HG03565 (cell line): Measurements from ENCODE around the gene UPK3BL1.
"Not testable (repeated sequence)": the region's sequence is repeated elsewhere in the genome, so short reads cannot be mapped to it uniquely, and the experiment has no call there.

Source experiments
- ATAC-seq: cut with Tn5 transposase; IDR thresholded peaks from one replicate; pipeline ENCODE4 v1.9.1; 2021; ENCODE audit warnings: mild to moderate bottlenecking, moderate library complexity; ENCODE audit not compliant: unreplicated experiment

The UPK3BL1 gene

GRCh38 chr7:102630622-102631021 is 12.0 kb downstream of the UPK3BL1 start:
- ATAC-seq = not testable (repeated sequence)

DNA sequence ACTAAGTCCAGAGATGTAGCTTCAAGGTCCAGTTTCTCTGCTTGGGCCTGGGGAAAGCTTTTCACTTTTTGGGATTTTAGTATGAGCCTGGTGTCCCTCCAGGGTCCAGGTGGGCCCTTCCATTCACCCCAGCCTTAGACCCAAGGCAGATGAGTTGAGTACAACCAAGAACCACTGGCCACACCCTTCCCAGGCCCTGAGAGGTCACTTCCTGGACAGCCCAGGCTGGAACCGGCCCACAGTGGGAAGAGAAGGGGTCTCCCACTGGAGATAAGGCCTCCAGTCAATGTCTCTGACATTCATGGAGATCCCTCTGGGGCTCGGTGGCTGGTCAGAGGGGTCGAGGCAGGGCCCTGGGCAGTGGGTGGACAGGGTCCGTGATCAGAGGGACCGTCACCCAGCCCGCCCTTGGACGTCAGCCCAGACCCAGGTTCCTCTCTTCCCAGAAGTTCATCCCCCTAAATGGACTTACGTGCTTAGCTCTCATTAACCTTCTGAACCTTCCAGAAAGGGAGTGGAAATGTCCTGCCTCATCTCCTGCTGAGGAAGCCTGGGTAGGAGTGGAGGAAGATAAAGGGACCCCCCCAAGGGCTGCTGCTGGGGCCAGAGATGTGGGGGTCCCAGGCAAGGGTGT is 15.2 kb downstream of the UPK3BL1 start:
- not testable (repeated sequence) for ATAC-seq

- ATAC-seq = not testable (repeated sequence)
Measured at GRCh38 chr7:102618122-102618521, 24.5 kb downstream of the UPK3BL1 start.

DNA sequence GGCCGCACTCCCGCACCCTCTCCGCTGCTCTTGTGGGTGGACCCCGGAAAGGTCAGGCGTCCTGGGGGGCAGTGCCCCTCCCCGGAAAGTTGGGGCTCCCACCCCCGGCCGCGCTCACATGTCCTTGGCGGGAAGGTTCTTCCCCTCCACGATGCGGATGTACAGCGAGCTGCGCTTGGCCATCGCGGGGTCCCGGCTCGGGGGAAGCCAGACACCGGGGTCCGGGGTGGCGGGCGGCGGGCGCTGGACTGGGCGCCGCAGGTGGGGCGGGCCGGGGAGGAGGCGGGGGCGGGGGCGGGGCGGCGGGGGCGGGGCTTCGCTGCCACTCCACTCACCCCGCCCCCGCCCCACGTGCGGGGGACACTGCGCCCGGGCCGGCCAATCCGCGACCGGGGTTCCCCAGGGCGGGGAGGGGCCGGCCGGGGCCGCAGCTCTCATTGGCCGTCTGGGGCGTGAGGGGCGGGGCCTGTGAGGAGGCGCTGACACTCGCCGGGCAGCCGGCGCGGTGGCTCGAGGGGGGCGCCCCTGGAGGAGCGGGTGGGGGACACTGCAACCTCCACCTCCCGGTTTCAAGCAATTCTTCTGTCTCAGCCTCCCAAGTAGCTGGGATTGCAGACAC is 26.0 kb downstream of the UPK3BL1 start, which contains the start of gene RASA4:
Gene RASA4 (minus strand): TSS at position 250 of the 619 bp plus-strand sequence. CDS start 67 bp downstream, at position 183.
- peak; percentile 58 for ATAC-seq

GRCh38 chr7:102615930-102616329 is 26.7 kb downstream of the UPK3BL1 start:
- not testable (repeated sequence) for ATAC-seq

- not testable (repeated sequence) for ATAC-seq
Measured at GRCh38 chr7:102614873-102615272, 27.7 kb downstream of the UPK3BL1 start.

DNA sequence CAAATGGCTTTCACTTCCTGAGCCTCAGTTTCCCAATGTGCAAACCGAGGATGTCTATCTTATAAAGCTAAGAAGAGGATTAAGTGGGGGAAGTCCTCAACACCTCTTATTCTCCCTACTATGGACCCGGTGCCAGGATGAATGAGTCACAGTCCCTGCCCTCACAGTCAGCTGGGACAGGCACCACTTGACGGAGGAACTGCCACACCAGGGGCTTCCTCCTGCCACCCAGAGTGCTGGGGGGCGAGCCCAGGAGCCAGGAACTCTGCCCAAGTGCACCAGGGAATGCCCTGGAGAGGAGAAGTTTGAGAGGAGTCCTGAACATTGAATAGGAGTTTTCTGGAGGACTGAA is 28.3 kb downstream of the UPK3BL1 start:
- peak; percentile 8 for ATAC-seq

DNA sequence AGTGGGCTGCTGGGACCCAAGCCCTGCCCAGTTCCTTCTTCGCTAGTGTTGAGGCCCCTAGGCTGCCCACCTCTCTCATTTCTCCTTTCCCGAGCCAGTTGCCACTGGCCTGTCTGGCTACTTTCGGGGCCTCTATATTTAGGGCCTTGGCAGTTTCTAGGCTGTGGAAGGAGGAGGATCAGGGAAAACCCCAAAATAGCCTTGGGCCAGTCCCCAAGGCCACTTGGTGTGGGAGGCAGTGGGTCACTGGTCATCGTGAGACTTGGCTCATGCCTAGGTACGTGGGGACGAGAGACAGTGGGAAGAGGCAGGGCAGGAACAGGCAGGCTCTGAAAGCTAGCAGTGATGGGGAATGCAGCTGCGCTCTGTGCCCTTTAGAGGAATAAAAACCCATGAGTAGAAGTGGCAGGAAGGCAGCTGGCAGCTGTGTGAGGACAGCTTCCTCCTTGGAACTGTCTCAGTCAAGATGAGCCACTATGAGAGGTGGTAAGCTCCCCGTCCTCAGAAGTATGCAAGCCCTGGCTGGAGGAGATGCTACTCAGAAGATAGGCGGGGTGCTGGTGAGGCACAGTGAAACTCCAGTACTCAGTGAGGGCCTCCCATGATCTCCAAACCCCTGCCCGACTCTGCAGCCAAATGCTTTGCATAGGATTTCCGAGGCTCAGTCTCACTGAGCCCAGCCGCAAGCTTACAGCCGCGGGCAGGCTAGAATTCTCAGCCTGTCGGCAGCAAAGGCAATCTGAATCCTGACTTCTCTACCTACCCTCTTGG is 28.8 kb downstream of the UPK3BL1 start:
- peak; percentile 56 for ATAC-seq

DNA sequence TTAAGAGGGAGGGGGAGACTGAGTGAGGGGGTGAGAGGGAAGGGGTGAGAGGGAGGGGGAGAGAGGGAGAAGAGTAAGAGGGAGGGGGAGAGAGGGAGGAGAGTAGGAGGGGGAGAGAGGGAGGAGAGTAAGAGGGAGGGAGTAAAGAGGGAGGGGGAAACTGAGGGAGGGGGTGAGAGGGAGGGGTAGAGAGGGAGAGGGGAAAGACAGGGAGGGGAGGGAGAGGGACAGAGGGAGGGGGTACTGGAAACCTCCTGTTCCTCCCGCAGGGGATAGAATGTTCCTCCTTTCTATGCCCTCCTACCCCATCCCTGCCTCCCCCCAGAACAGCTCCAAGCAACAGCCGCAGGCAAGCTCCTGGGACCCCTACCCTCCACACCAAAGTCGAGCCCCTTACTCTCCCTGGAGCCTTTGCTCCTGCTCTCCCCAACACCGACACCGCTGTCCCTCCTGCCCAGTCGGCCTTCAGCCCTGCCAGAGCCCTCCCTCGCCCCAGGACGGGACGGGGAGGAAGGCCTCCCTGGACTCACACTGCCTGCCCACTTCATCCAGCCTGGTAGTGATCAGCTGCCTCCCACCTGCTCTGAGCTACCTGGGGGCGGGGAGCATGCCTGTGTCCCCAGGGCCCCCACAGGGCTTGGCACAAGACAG is 30.8 kb downstream of the UPK3BL1 start:
- not testable (repeated sequence) for ATAC-seq

DNA sequence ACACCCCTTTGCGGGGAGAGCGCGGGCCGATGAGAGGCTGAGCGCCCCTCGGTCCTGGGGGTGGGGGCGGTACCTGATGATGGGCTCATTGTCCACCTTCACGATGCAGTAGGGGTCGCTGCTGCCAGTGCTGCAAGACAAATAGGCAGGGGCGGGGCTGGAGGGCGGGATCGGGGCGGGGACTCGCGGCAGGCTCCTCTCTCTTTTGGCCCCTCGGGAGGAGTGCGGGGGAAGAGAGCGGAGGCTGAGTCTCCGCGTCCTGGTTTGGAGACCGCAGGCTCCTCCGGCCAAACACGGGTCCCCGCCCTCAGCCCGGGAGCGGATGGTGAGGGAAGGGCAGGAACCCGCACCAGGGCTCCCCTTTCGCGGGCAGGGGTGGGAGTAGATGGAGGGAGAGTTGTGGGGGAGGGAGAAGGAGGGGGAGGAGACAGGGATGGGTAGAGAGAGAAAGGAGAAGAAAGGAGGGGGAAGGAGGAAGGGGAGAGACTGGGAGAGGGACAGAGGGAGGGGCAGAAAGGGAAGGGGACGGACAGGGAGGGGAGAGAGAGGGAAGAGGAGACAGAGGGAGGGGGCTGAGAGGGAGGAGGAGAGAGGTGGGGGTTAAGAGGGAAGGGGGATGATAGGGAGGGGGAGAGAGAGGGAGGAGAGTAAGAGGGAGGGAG is 31.4 kb downstream of the UPK3BL1 start:
- not testable (repeated sequence) for ATAC-seq

DNA sequence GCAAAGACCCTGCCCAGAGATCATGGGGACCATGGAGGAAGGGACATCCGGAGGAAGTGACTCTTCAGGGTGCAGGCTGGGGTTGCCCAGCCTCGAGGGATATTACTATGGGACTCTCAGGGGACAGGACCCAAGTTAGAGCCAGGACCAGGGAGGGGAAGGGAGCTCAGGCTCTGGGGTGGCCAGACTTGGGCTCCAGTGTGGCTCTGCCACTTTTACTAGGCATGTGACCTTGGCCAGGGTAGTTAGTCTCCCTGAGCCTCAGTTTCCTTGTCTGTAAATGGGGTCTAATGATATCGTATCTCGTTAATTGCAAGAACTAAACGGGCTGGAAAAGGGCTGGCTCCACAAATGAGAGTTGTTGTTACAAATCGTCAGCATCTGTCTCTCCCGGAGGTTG is 32.1 kb downstream of the UPK3BL1 start:
- not testable (repeated sequence) for ATAC-seq

DNA sequence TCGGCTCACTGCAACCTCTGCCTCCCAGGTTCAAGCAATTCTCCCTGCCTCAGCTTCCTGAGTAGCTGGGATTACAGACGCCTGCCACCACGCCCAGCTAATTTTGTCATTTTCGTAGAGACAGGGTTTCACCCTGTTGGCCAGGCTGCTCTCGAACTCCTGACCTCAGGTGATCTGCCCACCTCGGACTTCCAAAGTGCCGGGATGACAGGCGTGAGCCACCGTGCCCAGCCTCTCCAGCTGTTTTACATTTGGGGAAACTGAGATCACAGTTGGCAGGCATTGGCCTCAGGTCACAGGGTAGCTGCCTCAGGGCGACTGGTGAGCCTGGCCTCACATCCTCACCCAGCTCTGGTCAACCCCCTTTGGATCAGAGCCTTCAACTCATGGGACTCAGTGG is 32.9 kb downstream of the UPK3BL1 start:
- ATAC-seq = not testable (repeated sequence)

DNA sequence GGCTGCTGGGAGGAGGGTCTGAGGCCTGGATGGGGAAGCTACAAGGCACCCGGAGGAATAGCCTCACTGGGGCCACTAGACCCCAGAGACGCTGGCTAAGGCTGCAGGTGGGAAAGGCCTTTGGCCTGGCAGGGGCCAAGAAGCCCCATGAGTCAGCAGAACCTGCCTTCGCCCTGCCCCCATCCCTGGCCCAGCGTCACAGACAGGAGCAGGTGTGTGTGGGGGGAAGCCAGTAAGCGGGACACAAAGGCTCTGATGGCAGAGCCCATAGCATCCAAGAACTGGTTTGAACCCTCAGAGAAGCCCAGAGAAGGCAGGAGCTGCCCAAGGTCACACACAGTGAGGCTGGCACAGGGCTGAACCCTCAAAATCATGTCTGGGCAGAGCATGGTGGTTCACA is 35.7 kb downstream of the UPK3BL1 start:
- not testable (repeated sequence) for ATAC-seq

DNA sequence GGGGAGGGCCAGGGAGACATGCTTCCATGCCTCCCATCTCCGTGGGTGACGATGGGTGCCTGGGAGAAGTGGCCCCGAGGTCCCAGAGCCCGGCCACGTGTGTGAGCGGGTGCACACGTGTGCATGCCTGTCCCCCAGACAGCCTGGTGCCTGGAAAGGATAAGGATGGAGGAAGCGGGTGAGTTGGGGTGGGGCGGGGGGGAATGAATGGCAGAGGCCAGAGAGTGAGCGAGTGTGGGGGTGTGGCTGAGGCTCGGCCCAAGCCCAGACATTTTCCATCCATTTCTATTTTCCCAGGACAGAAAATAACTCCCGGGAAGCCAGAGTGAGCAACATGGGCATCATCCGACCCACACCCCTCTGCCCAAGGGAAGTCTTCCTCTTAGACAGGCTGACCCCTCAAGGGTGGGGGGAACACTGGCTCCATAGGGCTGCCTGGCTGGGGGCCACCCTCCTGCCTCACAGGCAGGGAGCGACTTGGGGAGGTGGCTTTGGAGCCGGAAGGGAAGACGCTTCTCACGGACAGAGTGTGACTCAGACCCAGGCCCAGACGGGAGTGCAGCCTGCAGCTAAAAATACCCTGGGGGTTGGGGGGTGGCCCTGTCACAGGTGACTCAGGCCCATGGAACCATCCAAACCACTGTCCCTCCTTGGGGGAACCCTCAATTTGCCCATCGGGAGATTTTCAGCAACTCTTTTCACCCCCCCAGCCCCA is 38.0 kb downstream of the UPK3BL1 start:
- ATAC-seq = not testable (repeated sequence)

DNA sequence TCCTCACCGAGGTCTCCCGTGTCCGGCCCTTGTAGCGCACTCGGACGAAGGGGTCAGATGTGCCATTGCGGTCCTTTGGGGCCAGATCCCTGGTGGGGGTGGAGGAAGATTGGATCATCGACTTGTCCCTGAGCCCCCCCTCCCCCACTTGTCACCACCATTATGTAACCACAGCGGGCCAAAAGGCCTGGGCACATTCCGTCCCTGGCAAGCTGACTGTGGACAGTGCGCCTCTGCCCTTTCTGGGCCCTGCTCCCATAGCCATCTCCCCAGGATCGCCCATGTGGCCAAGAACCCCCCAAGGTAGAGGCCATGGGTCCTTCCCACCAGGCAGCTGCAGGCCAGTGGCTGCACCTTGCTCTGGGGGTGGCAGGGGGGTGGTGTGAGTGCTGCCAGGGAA is 40.3 kb downstream of the UPK3BL1 start:
- ATAC-seq = not testable (repeated sequence)

DNA sequence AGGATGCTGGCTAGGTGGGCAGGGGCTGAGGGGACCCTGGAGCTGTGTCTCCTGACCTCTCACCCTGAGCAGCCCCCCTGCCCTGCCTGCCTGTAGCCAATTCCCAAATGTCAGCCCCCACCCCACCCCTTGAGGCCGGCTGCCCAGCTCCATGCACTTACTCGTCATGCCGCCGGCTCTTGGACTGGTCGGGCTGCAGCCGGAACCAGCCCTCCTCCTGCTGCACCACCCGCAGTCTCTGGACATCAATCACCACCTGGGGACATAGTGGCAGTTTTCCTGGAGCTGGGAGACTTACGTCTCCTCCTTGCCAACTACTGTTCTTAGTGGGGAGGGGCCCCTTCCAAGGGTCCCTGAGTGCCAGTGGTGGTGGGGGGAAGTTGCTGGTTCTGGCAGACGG is 42.9 kb downstream of the UPK3BL1 start:
- ATAC-seq = not testable (repeated sequence)

DNA sequence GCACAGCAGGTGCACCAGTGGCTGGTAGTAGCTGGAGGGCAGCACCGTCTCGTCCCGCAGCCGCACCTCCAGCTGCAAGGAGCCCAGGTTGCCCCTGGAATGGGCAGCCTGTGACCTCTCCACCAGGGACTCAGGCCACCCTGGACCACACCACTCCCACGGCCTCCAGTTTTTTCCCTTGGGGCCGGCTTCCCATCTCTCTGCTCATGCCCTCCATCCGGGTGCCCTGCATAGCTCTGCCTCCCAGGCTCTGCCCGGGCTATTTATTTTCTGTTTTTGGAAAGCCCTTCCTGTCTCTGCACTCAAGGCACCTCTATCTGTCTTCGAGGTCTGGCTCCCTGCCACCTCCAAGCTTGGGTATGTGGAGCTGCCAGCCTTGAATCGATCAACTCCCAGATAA is 46.6 kb downstream of the UPK3BL1 start:
- ATAC-seq = not testable (repeated sequence)

DNA sequence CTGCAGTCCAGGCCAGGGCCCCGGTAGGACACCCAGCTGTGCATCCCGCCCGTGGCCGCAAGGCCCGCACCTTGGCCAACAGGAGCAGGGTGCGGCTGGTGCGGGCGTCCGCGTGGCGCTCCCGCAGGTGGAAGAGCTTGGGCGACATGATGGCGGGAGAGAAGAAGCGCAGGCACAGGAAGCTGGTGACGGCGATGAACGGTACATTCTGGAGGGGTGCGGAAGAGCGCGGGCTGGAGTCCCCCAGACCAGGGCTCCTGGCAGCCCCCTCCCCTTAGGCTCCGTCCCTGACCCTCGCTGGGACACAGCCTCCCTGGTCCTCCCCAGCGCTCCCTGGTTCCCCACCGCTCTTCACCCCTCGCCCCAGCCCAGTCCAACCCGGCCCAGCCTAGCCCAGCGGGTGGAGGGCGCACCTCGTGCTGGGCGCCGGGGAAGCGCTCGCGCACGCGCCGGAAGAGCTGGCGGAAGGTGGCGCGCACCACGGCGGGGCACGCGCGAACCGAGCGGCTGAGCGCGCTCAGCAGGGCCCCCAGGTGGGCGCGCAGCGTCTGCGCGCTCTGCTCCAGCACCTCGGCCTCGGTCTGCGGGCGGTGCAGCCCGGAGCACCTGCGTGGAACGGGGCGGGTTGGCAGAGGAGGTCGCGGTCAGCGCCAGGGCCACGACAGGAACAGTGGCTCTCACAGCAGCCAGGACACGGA is 48.8 kb downstream of the UPK3BL1 start:
- peak; percentile 62 for ATAC-seq

DNA sequence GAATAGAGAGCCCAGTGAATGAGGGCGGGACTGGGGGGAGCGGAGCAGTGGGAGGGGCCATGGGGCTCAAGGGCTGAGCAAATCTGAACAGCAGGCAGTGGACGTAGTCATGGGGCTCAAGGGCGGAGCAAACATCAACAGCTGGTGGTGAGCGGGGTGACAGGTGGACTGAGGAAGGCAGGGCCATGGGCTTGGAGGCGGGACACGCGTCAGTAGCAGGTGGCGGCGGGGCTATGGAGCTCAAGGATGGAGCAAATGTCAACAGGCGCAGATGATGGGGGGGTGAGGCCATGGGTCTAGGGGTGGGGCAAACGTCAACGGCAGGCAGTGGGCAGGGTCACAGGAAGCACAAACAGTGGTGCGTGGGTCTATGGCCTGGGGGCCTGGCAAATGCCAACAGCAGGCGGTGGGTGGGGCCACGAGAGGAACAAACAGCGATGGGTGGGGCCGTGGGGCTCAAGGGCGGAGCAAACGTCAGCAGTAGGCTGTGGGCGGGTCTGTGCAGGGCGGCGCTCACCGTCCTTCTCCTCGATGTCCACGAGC is 50.0 kb downstream of the UPK3BL1 start:
- ATAC-seq = not testable (repeated sequence)
